HT1080 (cell line): Measurements from ENCODE around the gene VASH2. TPM values are rescaled to one million over a fixed set of nuclear protein-coding genes. Genes with fewer than 3 reads are reported as not detected.
"Not testable (repeated sequence)": the region's sequence is repeated elsewhere in the genome, so short reads cannot be mapped to it uniquely, and the experiment has no call there.

Experiments
- DNase-seq: peaks from one replicate; pipeline ENCODE4 v3.0.0-alpha.2; 2015; ENCODE audit warnings: low read depth
- total RNA-seq: library from RNA; depleted of rRNA; stranded (reverse); fragments of >200 nt; shearing (Covaris generic); gene quantifications from 2 replicates; pipeline ENCODE4 v1.2.3, GENCODE V29; 2014

The VASH2 gene
- total RNA-seq, 1 experiment from 2014 or later = 0.42 TPM

- DNase-seq = no peak
These were observed 29.2 kb downstream of the VASH2 start for GRCh38 chr1:212979340-212980122.

- DNase-seq = no peak
These were observed 29.9 kb downstream of the VASH2 start for GRCh38 chr1:212980123-212980785.

- DNase-seq = no peak
These were observed 30.7 kb downstream of the VASH2 start for GRCh38 chr1:212981025-212981495.

GRCh38 chr1:212981571-212982328, 31.4 kb downstream of the VASH2 start:
- DNase-seq = no peak

- no peak for DNase-seq
These were observed 32.2 kb downstream of the VASH2 start for GRCh38 chr1:212982430-212983152.

- no peak for DNase-seq
These were observed 33.1 kb downstream of the VASH2 start for GRCh38 chr1:212983482-212983881.

- no peak for DNase-seq
These were observed 34.4 kb downstream of the VASH2 start for GRCh38 chr1:212984522-212985291.

- no peak for DNase-seq
These were observed 36.2 kb downstream of the VASH2 start for GRCh38 chr1:212986551-212986950.

GRCh38 chr1:212987702-212988322, 37.5 kb downstream of the VASH2 start:
- DNase-seq = peak; percentile 44

- no peak for DNase-seq
These were observed 39.9 kb downstream of the VASH2 start for GRCh38 chr1:212990276-212990675.

GRCh38 chr1:212993960-212994359, 43.6 kb downstream of the VASH2 start:
- DNase-seq = not testable (repeated sequence)

- DNase-seq = no peak
These were observed 44.6 kb downstream of the VASH2 start for GRCh38 chr1:212994926-212995325.

- no peak for DNase-seq
These were observed 52.9 kb downstream of the VASH2 start for GRCh38 chr1:213003256-213003655.

- no peak for DNase-seq
These were observed 58.2 kb downstream of the VASH2 start for GRCh38 chr1:213008564-213008963.

GRCh38 chr1:213014642-213015041, 64.3 kb downstream of the VASH2 start:
- no peak for DNase-seq

GRCh38 chr1:213015099-213016050, 65.0 kb downstream of the VASH2 start, which contains the start of gene ANGEL2:
ANGEL2 (minus strand) TSS chr1:213015867; CDS start chr1:213015671, 196 bp downstream.
- peak; percentile 94 for DNase-seq

GRCh38 chr1:213017447-213018273, 67.3 kb downstream of the VASH2 start:
- DNase-seq = no peak

- DNase-seq = no peak
These were observed 69.1 kb downstream of the VASH2 start for GRCh38 chr1:213019450-213019849.
